NCI-H187 treated with DMSO at 0.1 percent for 48 hours (cell line): Measurements from ENCODE around the gene TNNI3.

ENCODE experiments used
- DNase-seq: peaks from one replicate; lab custom pipeline; 2025; lab: John Stamatoyannopoulos, UW

The TNNI3 gene

DNA sequence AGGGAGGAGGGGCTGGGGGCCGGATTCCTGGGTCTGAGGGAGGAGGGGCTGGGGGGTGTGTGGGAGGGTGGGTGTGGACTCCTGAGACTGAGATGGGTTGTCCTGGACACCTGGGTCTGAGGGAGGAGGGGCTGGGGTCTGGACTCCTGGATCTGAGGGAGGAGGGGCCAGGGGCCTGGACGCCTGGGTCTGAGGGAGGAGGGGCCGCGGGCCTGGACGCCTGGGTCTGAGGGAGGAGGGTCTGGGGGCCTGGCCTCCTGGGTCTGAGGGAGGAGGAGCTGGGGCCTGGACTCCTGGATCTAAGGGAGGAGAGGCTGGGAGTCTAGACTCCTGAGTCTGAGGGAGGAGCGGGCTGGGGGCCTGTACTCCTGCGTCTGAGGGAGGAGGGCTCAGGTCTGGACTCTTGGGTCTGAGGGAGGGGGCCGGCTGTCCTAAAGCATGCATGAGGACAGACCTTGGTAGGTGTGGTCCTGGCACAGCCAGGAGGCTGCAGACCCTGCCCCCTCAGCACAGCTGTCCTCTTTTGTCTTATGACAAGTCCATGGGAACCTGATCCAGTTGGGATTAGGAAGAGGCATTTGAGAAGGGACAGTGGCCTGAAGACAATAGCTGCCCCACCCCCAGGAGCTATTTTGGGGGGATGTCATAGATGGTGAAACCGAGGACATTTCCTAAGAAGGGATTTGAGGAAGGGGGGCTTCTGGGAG is 9.8 kb downstream of the TNNI3 start:
- DNase-seq: no peak

DNA sequence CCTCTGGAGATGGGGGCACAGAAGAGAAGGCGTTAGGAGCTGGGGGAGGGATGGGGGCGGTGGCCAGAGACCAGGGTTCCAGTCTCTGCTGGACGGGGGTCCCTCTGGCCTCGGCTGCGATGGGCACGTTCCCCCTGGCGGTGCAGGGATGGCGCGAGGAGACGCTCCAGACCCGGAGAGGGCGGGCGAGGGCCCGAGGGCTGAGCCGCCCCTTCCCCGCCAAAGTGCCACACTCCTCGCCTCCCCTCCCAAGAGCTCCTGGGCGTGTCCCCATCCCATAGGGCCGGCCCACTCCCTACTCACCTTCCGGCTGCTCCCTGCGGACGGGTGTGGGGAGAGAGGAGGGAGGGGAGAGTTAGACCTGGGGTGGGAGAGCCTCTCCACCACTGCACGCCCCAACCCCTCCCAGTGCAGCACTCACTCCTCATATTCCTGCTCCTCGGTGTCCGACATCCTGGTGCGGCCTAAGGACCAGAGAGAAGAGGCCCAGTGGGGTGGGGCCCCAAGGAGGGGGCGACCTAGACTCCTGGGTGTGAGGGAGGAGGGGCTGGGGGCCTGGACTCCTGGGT is 10.7 kb downstream of the TNNI3 start:
- DNase-seq: no peak

DNA sequence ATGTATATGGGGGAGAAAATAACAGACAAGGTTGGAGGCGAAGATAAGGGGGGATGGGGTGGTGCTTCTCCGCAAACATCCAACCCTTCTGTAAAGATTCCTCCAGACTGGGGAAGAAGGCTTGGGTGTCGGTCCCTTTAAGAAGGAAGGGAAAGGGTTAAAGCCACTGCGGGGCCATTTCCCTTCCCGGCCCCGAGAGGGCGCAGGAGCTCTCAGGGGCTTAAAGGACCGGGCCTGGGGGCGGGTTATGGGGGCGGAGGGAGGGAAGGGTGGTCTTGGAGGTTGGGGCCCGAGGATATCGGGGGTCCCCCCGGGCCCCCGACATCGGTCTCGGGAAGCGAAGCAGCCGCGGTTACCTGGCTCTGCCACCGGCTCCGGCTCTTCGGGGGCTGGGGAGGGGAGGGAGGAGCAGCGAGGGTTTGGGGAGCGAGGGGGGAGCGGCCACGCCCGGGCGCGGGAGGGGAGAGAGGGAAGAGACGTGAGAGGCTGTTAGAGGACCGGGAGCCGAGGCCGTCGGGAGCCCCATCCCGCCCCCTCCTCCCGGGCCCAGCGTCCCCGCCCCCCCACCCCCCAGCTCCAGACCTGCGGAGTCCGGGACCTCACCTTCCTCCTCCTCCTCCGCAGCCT is 11.3 kb downstream of the TNNI3 start:
- DNase-seq: no peak

DNA sequence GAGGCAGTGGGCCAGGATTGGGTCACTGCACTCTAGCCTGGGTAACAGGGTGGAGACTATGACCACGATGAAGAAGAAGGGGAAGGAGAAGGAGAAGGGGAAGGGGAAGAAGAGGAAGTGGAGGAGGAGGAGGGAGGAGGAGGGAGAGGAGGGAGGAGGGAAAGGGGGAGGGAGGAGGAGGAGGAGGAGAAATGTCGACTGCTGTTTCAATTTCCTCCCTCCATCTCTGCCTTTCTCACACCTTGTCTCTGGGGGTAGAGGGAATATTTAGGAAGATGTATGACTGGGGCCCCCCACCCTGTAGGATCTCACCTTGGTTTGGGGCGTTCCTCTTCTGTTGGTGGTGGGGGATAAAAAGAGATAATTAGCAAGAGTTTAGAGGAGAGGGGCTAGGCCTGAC is 12.3 kb downstream of the TNNI3 start:
- no peak for DNase-seq

DNA sequence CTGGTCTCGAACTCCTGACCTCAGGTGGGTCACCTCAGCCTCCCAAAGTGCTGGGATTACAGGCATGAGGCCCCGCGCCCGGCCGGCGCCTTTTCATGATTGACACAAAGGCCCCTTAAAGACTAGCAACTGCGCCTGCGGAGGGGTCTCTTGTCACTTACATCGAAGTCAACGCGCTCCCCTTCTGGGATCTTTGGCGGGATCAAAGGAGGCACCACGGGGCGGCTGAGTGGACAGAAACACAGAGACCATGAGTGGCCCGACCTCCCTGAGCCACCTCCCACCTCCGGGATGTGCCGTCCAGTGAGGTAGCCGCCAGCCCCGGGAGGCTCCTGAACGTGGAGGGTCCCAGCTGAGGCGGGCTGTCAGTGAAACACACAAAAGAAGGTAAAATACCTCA is 15.8 kb downstream of the TNNI3 start:
- no peak for DNase-seq

GRCh38 chr19:55137915-55138314 is 19.6 kb downstream of the TNNI3 start:
- no peak for DNase-seq

GRCh38 chr19:55136399-55137102 is 21.0 kb downstream of the TNNI3 start:
- DNase-seq: no peak

GRCh38 chr19:55134736-55135135 is 22.8 kb downstream of the TNNI3 start:
- no peak for DNase-seq

- DNase-seq: no peak
Observed at GRCh38 chr19:55133639-55134444, 23.7 kb downstream of the TNNI3 start.

DNA sequence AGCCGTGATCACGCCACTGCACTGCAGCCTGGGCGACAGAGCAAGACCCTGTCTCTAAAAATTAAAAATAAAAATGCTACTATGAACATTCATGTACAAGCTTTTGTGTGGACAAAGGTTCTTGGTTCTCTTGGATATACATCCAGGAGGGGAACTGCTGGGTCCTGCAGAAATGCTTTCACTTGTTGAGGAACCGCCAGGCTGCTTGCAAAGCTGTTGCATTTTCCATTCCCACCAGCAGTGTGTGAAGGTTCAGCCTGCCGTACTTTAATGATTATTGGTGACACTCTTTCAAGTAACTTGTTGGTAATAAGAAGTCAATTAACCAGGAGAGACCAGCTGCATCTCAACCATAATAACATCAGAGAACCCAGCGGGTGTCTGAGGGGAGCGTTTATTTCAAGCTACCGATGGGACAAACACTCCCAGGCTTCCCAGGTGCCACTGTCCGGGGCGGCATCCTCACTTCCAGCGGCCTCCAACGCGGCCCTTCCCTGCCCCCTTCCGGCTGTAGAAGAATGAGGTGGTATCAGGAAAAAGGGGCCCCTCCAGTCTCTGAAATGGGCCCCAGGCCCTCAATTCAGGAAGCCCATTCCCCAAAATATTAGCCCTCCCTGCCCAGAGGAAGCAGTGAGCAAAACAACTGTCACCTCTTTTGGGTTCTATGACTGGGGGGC is 24.9 kb downstream of the TNNI3 start:
- DNase-seq: no peak

DNA sequence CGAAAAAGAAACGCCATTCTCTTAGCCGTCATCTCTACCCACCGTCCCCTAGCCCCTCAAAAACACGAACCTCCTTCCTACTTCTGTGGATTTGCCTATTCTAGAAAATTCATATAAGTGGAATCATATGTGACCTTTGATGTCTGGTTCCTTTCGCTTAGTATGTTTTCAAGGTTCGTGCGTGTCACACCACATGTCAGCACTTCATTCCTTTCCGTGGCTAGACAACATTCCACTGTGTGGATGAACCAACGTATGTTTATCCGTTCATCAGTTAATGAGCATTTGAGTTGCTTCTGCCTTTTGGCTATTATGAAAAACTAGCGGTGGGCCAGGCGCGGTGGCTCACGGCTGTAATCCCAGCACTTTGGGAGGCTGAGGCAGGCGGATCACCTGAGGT is 26.1 kb downstream of the TNNI3 start:
- no peak for DNase-seq

DNA sequence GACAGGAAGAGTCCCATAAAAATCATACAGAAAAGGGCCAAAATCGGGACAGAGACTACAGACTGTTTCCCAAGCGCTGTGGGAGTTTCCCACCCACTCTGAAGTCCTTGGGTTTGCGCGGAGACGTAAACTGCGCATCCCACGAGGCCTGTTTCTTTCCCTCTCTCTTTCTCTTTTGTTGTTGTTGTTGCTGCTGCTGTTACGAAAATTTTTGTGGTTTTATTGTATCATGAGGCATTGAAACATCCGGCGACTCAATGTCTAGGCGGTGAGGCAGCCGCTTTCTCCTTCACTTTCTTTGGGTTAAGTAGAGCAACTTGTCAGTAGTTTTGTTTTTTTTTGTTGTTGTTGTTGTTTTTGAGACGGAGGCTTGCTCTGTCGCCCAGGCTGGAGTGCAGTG is 38.5 kb downstream of the TNNI3 start:
- DNase-seq: no peak

DNA sequence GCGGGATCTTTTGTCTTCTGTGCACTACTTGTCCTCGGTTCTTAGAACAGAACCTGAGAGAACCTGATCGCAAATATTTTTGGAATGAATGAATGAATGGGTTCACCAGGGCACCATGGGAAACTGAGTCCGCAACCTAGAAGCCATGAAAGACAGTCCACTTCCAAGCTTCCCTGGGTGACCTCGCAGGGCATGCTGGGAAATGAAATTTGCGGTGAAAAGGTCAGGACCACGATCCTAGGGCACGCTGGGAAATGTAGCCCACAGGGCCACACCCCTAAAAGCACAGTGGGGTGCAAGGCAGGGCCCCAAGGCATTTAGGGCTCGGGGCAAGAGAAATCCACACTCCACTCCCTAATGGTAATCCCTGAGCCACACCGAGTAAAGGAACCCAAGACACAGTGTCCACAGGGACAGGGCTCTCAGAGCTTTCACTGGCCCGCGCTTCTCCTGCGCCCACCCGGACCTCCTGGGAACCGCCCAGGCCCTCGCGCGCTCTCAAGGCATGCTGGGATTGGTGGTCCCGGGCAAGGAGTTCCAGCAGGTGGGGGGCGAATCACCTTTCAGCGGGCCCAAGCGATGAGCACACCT is 39.0 kb downstream of the TNNI3 start:
- DNase-seq: no peak

DNA sequence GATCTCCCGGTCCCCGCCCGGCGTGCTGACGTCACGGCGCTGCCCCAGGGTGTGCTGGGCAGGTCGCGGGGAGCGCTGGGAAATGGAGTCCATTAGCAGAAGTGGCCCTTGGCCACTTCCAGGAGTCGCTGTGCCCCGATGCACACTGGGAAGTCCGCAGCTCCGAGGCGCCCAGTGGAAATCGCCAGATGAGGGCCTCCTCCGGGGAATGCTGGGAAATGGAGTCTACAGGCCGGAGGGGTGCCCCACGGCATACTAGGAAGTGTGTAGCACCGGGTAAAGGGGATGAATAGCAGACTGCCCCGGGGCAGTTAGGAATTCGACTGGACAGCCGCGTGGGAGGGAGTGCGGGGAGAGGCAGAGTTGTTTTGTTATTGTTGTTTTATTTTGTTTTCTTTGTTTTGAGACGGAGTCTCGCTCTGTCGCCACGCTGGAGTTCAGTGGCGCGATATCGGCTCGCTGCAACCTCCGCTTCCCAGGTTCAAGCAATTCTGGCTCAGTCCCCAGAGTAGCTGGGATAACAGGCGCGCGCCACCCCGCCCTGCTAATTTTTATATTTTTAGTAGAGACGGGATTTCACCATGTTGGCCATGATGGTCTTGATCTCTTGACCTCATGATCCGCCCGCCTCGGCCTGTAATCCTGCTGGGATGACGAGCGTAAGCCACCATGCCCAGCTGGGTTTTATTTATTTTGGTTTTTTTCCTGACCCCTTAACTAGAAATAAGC is 39.7 kb downstream of the TNNI3 start:
- DNase-seq: peak; percentile 92

GRCh38 chr19:55116859-55117662 is 40.5 kb downstream of the TNNI3 start, which contains the start of gene PPP1R12C:
TSS of gene PPP1R12C (minus strand) at chr19:55117637. CDS start at chr19:55117543, 94 bp downstream.
- no peak for DNase-seq

- DNase-seq: no peak
Observed at GRCh38 chr19:55116232-55116858, 41.2 kb downstream of the TNNI3 start.

DNA sequence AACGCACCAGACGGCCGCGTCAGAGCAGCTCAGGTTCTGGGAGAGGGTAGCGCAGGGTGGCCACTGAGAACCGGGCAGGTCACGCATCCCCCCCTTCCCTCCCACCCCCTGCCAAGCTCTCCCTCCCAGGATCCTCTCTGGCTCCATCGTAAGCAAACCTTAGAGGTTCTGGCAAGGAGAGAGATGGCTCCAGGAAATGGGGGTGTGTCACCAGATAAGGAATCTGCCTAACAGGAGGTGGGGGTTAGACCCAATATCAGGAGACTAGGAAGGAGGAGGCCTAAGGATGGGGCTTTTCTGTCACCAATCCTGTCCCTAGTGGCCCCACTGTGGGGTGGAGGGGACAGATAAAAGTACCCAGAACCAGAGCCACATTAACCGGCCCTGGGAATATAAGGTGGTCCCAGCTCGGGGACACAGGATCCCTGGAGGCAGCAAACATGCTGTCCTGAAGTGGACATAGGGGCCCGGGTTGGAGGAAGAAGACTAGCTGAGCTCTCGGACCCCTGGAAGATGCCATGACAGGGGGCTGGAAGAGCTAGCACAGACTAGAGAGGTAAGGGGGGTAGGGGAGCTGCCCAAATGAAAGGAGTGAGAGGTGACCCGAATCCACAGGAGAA is 42.0 kb downstream of the TNNI3 start:
- DNase-seq: no peak

GRCh38 chr19:55114566-55115145 is 42.9 kb downstream of the TNNI3 start:
- no peak for DNase-seq
